Epithelial cell of proximal tubule (primary cell): Measurements from ENCODE around the gene SRGAP2C. TPM values are rescaled to one million over a fixed set of nuclear protein-coding genes. Genes with fewer than 3 reads are reported as not detected.
"Not testable (repeated sequence)": the region's sequence is repeated elsewhere in the genome, so short reads cannot be mapped to it uniquely, and the experiment has no call there.

Source experiments
- DNase-seq: peaks from one replicate; pipeline ENCODE4 v3.0.0-alpha.2; 2011; ENCODE audit warnings: low read depth
- H3K4me3 ChIP-seq: 2 replicates; pipeline ENCODE4 v1.5.1; 2011; ENCODE audit warnings: low read depth, mild to moderate bottlenecking, low read length
- total RNA-seq: library from RNA; depleted of rRNA; stranded (reverse); fragments of >200 nt; gene quantifications from 2 replicates; pipeline ENCODE4 v1.2.3, GENCODE V29; 2015

The SRGAP2C gene
- total RNA-seq, 1 donor from 2014 or later = 11.6 TPM

DNA sequence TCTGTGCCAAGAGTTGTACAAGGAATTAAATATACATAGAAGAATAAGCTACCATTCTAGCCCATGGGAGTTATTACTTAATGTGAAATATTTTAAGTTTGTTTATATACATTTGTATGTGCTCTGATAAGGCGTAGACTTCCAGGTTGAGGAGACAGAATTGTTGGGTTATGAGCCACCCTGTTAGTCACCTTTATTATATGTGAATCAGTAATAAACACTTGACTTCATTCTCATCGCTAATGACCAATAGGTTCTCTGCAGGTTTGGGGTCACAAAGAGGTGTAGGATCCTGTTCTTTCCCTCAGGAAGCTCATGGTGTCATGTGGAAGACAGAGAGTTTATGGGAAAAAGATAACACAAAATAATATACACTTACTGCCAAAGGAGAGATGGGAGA, 117.1 kb downstream of the SRGAP2C start:
- H3K4me3 ChIP-seq, DNase-seq: not testable (repeated sequence)

- not testable (repeated sequence) for H3K4me3 ChIP-seq, DNase-seq
These were observed 123.0 kb downstream of the SRGAP2C start for GRCh38 chr1:121307759-121308158.

- not testable (repeated sequence) for H3K4me3 ChIP-seq, DNase-seq
These were observed 130.7 kb downstream of the SRGAP2C start for GRCh38 chr1:121315509-121315908.

- not testable (repeated sequence) for DNase-seq, H3K4me3 ChIP-seq
These were observed 131.3 kb downstream of the SRGAP2C start for GRCh38 chr1:121316081-121316480.

- DNase-seq, H3K4me3 ChIP-seq: not testable (repeated sequence)
These were observed 133.0 kb downstream of the SRGAP2C start for GRCh38 chr1:121317491-121318468.

GRCh38 chr1:121318687-121319086, 133.9 kb downstream of the SRGAP2C start:
- H3K4me3 ChIP-seq, DNase-seq: not testable (repeated sequence)

DNA sequence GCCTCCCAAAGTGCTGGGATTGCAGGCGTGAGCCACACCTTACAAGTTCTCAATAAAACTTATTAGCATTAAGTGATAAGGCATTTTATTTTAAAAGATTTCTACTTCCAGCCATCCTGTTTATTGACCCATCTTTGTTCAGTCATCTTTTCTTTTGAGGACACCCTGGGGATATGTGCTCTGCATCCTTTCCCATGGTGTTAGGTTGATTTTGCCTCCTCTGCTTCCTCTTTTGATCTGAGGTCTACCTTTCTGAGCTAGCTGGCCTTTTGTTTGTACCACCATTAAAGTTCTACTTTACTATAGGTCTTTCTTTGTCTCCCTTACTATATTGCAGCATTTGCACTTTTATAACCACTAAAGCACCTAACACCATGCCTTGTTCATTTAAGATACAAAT, 136.9 kb downstream of the SRGAP2C start:
- not testable (repeated sequence) for DNase-seq, H3K4me3 ChIP-seq

GRCh38 chr1:121324726-121325125, 140.0 kb downstream of the SRGAP2C start:
- DNase-seq = not testable (repeated sequence)

DNA sequence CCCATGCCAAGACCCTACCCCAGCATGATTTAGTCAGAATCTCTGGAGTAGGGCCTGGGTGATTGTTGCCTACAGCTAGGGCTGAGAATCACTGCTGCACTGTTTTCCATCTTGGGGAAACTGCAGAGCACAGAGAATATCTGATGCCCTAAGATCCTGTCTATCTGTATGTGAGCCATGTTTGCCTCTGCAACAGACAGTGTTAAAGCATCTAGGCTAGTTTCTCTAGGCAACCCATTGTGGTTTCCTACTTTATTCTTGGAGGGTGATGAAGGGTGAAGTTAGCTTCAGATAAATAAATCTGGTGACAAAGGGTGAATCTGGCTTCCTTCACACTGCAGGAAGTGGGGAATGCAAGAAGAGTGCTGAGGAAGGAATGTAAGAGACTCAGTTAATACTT, 147.4 kb downstream of the SRGAP2C start:
- not testable (repeated sequence) for DNase-seq

More at GRCh38 chr1:121324726-121325125, 140.0 kb downstream of the SRGAP2C start:
- H3K4me3 ChIP-seq = not testable (repeated sequence)

GRCh38 chr1:121332599-121333562, 148.1 kb downstream of the SRGAP2C start:
- DNase-seq, H3K4me3 ChIP-seq: not testable (repeated sequence)

More for the DNA sequence above, 147.4 kb downstream of the SRGAP2C start:
- not testable (repeated sequence) for H3K4me3 ChIP-seq

DNA sequence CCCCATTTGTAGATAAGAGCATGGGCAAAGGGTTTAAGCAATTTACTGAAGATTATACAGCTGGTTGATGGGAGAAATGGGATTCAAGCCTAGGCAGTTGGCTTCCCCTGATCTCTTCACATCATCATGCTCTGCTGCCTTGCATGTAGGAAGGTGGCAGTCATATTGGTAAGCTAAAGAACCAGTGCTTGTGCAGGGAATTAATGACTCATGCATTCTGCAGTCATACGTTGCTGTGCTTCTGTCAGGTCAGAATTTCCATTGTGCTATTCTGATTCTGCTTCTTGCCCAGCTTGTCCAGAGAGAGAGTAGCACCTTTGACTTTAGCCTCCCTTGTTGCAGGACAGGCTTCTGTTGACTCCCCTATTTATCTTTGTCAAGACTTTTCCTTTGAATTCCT, 153.2 kb downstream of the SRGAP2C start:
- H3K4me3 ChIP-seq, DNase-seq: not testable (repeated sequence)

- DNase-seq, H3K4me3 ChIP-seq: not testable (repeated sequence)
These were observed 154.8 kb downstream of the SRGAP2C start for GRCh38 chr1:121339611-121340010.

GRCh38 chr1:121343311-121343906, 158.6 kb downstream of the SRGAP2C start:
- not testable (repeated sequence) for H3K4me3 ChIP-seq

DNA sequence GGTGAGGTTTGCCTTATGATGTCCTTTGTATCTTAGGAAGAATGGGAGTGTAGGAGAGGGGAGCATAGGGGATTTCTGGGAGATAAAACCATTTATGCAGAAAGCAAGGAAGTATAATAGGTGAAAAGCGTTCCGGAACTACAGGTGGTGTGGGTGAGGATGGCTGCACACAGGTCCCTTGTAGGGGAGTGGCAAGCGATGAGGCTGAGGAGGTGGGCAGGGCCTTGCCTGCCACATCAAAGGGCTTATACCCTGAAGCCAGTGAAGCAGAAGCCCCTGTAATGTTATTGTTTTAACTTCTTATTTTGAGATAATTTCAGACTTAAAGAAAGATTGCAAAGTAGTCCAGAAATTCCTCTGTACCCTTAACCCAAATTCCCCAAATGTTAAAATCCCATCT, 159.6 kb downstream of the SRGAP2C start:
- H3K4me3 ChIP-seq, DNase-seq: not testable (repeated sequence)

More at GRCh38 chr1:121343311-121343906, 158.6 kb downstream of the SRGAP2C start:
- not testable (repeated sequence) for DNase-seq

- not testable (repeated sequence) for H3K4me3 ChIP-seq, DNase-seq
These were observed 161.9 kb downstream of the SRGAP2C start for GRCh38 chr1:121346654-121347053.

GRCh38 chr1:121347476-121347875, 162.7 kb downstream of the SRGAP2C start:
- not testable (repeated sequence) for DNase-seq, H3K4me3 ChIP-seq

DNA sequence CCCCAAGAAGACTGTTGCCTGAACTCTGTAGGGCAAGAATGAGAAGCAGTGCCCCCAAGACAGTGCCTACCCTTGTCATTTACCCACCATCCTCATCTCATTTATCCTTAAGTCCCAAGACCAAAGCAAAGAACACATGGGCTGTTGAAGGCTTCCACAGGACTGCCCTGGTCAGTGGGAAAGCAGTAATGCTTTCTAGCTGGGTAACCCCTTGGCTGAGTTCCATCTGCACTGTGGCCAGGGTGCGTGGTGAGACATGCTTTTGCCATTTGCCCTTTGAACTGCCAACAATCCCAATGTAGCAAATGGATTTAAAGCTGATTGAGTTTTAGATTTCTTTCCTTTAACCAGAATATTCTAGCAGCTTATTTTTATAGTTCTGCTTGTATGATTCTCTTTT, 163.3 kb downstream of the SRGAP2C start:
- DNase-seq, H3K4me3 ChIP-seq: not testable (repeated sequence)

- not testable (repeated sequence) for DNase-seq, H3K4me3 ChIP-seq
These were observed 164.7 kb downstream of the SRGAP2C start for GRCh38 chr1:121349332-121349967.
